Endometrial microvascular endothelial cells (primary cell): ENCODE results near the gene ESPL1. TPM values are rescaled to one million over a fixed set of nuclear protein-coding genes. Genes with fewer than 3 reads are reported as not detected.
"Not testable (repeated sequence)": the region's sequence is repeated elsewhere in the genome, so short reads cannot be mapped to it uniquely, and the experiment has no call there.

ENCODE experiments used
- in situ Hi-C: cut with HindIII; loops from 2 replicates; pipeline ENCODE4 v1.10.0; 2017; ENCODE audit warnings: low sequenced_read_pairs, low pct_unique_long_range_greater_than_20kb; ENCODE audit errors: inconsistent ontology term
- total RNA-seq: library from RNA; depleted of rRNA; stranded (reverse); fragments of >200 nt; gene quantifications from one replicate; pipeline ENCODE4 v1.2.3, GENCODE V29; 2015; ENCODE audit errors: inconsistent ontology term

The ESPL1 gene
- total RNA-seq, 1 donor from 2014 or later, result 31.9 TPM

DNA sequence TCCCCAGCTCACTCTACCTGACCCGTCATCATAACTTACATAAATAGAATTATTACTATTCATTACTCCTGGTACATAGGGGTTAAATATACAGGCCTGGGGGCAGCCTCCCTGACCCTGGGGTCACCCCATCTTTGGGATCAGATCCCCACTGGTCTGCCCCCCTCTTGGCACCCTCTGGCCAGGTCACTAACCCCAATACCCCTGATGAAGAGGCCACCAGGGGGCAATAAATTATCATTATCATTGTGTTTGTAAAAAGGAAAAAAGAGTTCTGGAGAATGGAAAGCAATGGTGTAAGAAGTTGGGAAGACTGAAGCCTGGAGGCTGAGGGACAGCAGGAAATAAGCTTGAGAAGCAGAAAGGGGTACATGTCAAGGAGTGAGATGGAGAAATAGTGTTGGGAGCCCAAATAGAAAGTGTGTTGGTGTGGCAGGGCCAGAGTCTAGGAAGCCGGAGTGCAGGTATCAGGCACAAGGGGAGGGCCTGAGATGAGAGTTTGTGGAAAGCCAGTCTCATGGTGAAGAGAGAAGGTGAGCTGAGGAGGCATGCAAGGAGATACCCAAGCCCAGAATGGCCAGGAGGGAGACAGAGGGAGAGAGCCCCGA is 59.4 kb downstream of the ESPL1 start:
- in situ Hi-C loops, result no loop called here

DNA sequence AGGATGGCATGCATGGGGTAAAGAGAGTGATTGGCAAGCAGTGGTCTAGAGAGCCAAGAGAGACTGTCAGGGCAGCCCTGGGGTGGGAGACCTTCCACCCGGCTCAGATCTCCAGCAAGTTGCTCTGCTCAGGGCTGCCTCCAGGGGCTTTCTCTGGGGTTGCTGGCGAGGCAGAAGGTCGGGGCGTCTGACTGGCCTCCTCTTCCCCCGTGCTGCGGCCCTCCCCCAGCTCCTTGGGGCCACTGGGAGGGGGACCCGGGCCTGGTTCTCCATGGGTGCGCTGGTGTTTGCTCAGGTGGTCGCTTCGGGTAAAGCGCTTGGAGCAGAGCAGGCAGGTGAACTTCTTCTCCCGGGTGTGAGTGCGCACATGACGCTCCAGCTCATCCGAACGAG is 59.9 kb downstream of the ESPL1 start:
- in situ Hi-C loops, result no loop called here

GRCh38 chr12:53330671-53331070 is 62.6 kb downstream of the ESPL1 start:
- in situ Hi-C loops, result no loop called here

DNA sequence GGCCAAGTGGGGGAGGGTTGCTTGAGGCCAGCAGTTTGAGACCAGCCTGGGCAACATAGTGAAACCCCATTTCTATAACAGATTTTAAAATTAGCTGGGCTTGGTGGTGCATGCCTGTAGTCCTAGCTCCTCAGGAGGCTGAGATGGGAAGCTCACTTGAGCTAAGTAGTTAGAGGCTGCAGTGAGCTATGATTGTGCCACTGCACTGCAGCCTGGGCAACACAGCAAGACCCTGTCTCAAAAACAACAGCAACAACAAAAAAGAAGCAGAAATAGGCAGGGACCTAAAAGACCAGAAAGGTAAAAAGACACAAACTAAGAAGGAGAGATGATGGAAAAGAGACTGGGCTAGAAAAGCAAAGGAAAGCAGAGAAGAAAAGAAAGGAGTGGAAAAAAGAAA is 64.2 kb downstream of the ESPL1 start:
- in situ Hi-C loops, result not testable (repeated sequence)

GRCh38 chr12:53332744-53333143 is 64.6 kb downstream of the ESPL1 start:
- in situ Hi-C loops, result no loop called here

GRCh38 chr12:53333289-53333688 is 65.2 kb downstream of the ESPL1 start:
- in situ Hi-C loops, result no loop called here

DNA sequence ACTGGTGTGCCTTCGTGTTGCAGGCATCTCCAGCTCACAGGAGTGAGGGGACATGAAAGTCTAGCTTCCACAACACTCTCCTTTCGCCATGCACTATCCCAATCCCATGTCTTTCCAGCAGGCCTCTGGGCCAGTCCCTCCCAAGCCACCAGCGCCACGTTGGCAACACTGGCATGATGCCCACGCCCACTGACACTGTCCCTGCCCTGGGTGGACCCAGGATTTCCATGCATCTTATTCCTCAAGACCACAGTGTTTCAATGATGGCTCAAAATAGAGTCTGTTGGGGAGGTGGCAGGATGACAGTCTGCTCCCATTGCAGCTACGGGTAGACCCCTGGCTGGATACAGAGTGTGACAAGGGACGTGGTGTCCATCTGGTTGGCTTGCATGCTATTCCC is 65.7 kb downstream of the ESPL1 start:
- in situ Hi-C loops, result no loop called here

GRCh38 chr12:53334822-53335221 is 66.7 kb downstream of the ESPL1 start:
- in situ Hi-C loops, result no loop called here

DNA sequence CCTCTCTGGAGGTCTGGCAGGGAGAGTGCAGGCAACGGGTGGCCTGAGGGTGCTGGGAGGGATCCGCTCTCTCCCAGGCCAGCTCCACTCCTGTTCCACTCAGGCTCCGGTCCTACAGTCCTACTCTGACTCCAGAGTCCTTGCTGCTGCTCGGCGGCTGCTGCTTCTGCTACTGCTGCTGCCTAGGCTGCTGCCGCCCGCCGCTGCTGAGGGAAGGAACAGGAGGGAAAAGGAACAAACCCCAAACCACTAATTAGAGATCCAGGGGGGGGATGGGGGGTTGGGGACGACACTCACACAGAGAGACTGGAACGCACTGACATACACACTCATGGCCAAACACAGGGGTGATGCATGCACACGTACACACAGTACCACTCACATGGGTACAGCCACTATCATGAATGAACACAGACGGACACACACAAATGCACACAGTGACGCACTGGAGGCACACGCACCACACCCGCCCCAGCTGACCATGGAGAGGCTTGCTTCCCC is 68.1 kb downstream of the ESPL1 start, which contains the start of gene SP7:
SP7 (minus strand) TSS at position 174 of the 501 bp plus-strand sequence. CDS start 708 bp downstream, outside the sequence.
- in situ Hi-C loops, result no loop called here

DNA sequence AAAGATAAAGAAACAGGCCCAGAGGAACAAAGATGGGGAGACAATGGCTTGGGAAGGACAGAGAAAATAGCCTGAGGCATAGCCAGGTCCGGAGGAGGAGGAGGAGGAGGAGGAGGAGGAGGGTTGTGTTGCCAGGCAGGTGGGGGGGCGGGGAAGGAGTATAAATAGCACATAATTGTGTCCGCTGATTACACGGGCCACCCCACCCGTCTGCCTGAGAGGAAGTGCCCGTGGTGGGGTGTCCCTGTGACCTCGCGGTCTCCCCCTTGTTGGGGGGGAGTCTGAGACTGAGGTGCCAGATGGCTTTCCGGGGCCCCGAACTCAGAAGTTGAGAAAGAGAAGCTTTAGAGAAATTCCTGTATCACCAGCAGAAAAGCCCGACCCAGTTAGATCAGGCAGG is 69.9 kb downstream of the ESPL1 start:
- in situ Hi-C loops, result no loop called here

GRCh38 chr12:53338916-53339315 is 70.8 kb downstream of the ESPL1 start:
- in situ Hi-C loops, result no loop called here

GRCh38 chr12:53340398-53340797 is 72.3 kb downstream of the ESPL1 start:
- in situ Hi-C loops, result loop anchor here (10.0 kb wide), 1 partner anchor 84 kb away; the partner anchor contains the start of gene AMHR2

Other genes starting within 250 kb of the ESPL1 start
- gene TNS2, start 218.2 kb upstream of the ESPL1 start, total RNA-seq, result 43.2 TPM
- gene SPRYD3, start 188.9 kb upstream of the ESPL1 start, total RNA-seq, result 34.1 TPM
- gene IGFBP6, start 170.6 kb upstream of the ESPL1 start, total RNA-seq, result 73.8 TPM
- not detected for gene SOAT2, start 164.8 kb upstream of the ESPL1 start, total RNA-seq
- gene ZNF740, start 87.6 kb upstream of the ESPL1 start, total RNA-seq, result 5.9 TPM
- 4.6 TPM for gene CSAD, start 87.4 kb upstream of the ESPL1 start, total RNA-seq
- 0.93 TPM for gene ITGB7, start 61.0 kb upstream of the ESPL1 start, total RNA-seq
- 23.5 TPM for gene RARG, start 36.1 kb upstream of the ESPL1 start, total RNA-seq
- 419 TPM for gene PFDN5, start 27.2 kb downstream of the ESPL1 start, total RNA-seq
- gene MYG1, start 31.4 kb downstream of the ESPL1 start, total RNA-seq, result 55.1 TPM
- 93.8 TPM for gene AAAS, start 53.3 kb downstream of the ESPL1 start, total RNA-seq
- not detected for gene SP7, start 68.1 kb downstream of the ESPL1 start, total RNA-seq
- 34.6 TPM for gene SP1, start 111.9 kb downstream of the ESPL1 start, total RNA-seq
- not detected for gene AMHR2, start 155.6 kb downstream of the ESPL1 start, total RNA-seq
- 91.8 TPM for gene PRR13, start 173.4 kb downstream of the ESPL1 start, total RNA-seq
- gene PCBP2, start 183.8 kb downstream of the ESPL1 start, total RNA-seq, result 407 TPM
- gene MAP3K12, start 231.2 kb downstream of the ESPL1 start, total RNA-seq, result 11.8 TPM
- 43.3 TPM for gene TARBP2, start 233.0 kb downstream of the ESPL1 start, total RNA-seq
- not detected for gene NPFF, start 239.2 kb downstream of the ESPL1 start, total RNA-seq